ENCODE data around the gene CARMIL1. TPM values are rescaled to one million over a fixed set of nuclear protein-coding genes. Genes with fewer than 3 reads are reported as not detected.

Gene CARMIL1
- total and polyA plus RNA-seq, 2 of the 8 experiments (the other 6 are each of a cell fraction or from before 2014, with no cell fraction given), result 20.3 to 40.4 TPM

DNA sequence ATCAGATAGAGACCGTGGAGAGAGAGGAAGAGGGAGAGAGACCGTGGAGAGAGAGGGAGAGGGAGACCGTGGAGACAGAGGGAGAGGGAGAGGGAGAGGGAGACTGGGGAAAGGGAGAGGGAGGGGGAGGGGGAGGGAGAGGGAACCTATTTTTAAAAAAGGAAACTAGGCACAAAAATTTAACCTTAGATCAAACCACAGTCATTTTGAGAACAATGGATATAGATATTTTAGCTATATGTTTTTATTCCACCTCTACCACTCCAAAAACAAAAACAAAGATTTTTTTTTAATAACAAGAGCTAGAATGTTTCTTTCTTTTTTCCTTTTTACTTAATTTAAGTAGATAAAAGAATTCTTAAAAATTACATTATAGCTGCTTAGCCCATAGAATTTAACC lies 307.8 kb downstream of the CARMIL1 start:
- 71% methylated on average over 1 of the region's 3 CpGs; no CpG with 5 or more reads in 1 of the 2 experiments for WGBS, 2 experiments (ENCODE audit: extremely low coverage in 1 of 2, insufficient coverage in 1 of 2, insufficient read length in 1 of 2, insufficient replicate concordance in 2 of 2, low coverage in 1 of 2, low lambda C conversion rate in 2 of 2, missing lambda C conversion rate in 1 of 2)
- Histone ChIP-seq H2AK5ac (ENCODE audit: low read depth, low read length) (no peak overlapping the region), H3K27me3 (replicated peaks in 1 of 4; ENCODE audit: control insufficient read depth in 3 of 4, extremely low read depth in 1 of 4, insufficient read depth in 3 of 4, low read length in 3 of 4) (no peaks in the 10 kb centered on the region), H3K36me3 (ENCODE audit: control insufficient read depth in 2 of 4, insufficient read depth in 4 of 4, low read length in 3 of 4) (peaks cover 0 to 12% (median under 1%) of the 10 kb centered on the region in 4 experiments; a peak in 3 of 8 replicates), H3K23me2 (ENCODE audit: low read depth, low read length) (no peaks in the 10 kb centered on the region), H3K18ac (ENCODE audit: extremely low read depth, low read length) (no peak overlapping the region), H4K5ac (ENCODE audit: insufficient read length, low read depth, low read length) (no peak overlapping the region), H3K27ac (ENCODE audit: low read depth, low read length) (no peak overlapping the region), H2BK12ac (ENCODE audit: low read depth, low read length) (no peak overlapping the region), H4K8ac (ENCODE audit: extremely low read depth, insufficient read depth, low read length) (no peak overlapping the region), H3K4me1 (replicated peaks in 1 of 4; ENCODE audit: control insufficient read depth in 3 of 4, insufficient read depth in 4 of 4, low read length in 3 of 4) (no peaks in the 10 kb centered on the region), H3K9me3 (ENCODE audit: insufficient read depth in 2 of 2, low read depth in 1 of 2, low read length in 1 of 2) (peaks cover 0 to 5% of the 10 kb centered on the region in 2 experiments; a peak in 1 of 4 replicates), H2BK5ac (ENCODE audit: low read depth, low read length) (no peak overlapping the region), H2AFZ (ENCODE audit: low read length) (no peak overlapping the region), H3K14ac (ENCODE audit: insufficient read length) (no peak overlapping the region), H3K4ac (replicated peaks; ENCODE audit: insufficient read length, low read depth, low read length) (no peak overlapping the region), H2BK20ac (ENCODE audit: low read length) (no peak overlapping the region), H3K4me3 (ENCODE audit: extremely low read depth in 1 of 4, insufficient read depth in 2 of 4, low read depth in 3 of 4, low read length in 4 of 4) (no peak overlapping the region), H2BK15ac (ENCODE audit: low read length) (no peak overlapping the region), H3K9ac (replicated peaks in 1 of 4; ENCODE audit: extremely low read depth in 1 of 4, low read depth in 3 of 4, low read length in 3 of 4) (no peak overlapping the region), H3K56ac (replicated peaks; ENCODE audit: insufficient read length, low read depth, low read length) (no peak overlapping the region), H3K79me1 (ENCODE audit: low read depth, low read length) (no peaks in the 10 kb centered on the region), H3K23ac (ENCODE audit: insufficient read length) (no peak overlapping the region), H2BK120ac (replicated peaks; ENCODE audit: low read depth, low read length) (no peak overlapping the region), H4K91ac (replicated peaks; ENCODE audit: insufficient read length, low read length) (no peak overlapping the region), H3K79me2 (ENCODE audit: control insufficient read depth in 1 of 2, insufficient read depth in 2 of 2, low read length in 2 of 2) (no peaks in the 10 kb centered on the region), H3K4me2 (ENCODE audit: insufficient read depth in 1 of 2, low read depth in 2 of 2, low read length in 2 of 2) (no peak overlapping the region), H4K20me1 (replicated peaks in 1 of 2; ENCODE audit: control insufficient read depth in 1 of 2, insufficient read depth in 2 of 2, low read length in 2 of 2) (no peaks in the 10 kb centered on the region)
- FAIRE-seq, result no peak
- CTCF ChIA-PET (ENCODE audit: partially characterized antibody), result interaction anchor here (0.9 to 1.0 kb wide), 2 partner anchors 11 to 308 kb away, joined by 3 to 4 read pairs; partner anchors contain the start of gene CARMIL1
- no peak for DNase-seq (ENCODE audit: low read depth in 1 of 2, low spot score in 2 of 2)
- POLR2A ChIA-PET (ENCODE audit: partially characterized antibody), result no interaction called here
- TF ChIP-seq CHD1 (IDR thresholded peaks at IDR 0.05; ENCODE audit: low read depth, low read length), result no peak
- TF ChIP-seq CBX8 (IDR thresholded peaks at IDR 0.05; ENCODE audit: borderline replicate concordance, low read depth, low read length), result no peak
- no peak for TF ChIP-seq SUZ12 (IDR thresholded peaks at IDR 0.05; ENCODE audit: low read length)
- TF ChIP-seq, protein P1, sequence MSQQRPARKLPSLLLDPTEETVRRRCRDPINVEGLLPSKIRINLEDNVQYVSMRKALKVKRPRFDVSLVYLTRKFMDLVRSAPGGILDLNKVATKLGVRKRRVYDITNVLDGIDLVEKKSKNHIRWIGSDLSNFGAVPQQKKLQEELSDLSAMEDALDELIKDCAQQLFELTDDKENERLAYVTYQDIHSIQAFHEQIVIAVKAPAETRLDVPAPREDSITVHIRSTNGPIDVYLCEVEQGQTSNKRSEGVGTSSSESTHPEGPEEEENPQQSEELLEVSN (IDR thresholded peaks at IDR 0.05), result no peak
- TF ChIP-seq, protein P2, sequence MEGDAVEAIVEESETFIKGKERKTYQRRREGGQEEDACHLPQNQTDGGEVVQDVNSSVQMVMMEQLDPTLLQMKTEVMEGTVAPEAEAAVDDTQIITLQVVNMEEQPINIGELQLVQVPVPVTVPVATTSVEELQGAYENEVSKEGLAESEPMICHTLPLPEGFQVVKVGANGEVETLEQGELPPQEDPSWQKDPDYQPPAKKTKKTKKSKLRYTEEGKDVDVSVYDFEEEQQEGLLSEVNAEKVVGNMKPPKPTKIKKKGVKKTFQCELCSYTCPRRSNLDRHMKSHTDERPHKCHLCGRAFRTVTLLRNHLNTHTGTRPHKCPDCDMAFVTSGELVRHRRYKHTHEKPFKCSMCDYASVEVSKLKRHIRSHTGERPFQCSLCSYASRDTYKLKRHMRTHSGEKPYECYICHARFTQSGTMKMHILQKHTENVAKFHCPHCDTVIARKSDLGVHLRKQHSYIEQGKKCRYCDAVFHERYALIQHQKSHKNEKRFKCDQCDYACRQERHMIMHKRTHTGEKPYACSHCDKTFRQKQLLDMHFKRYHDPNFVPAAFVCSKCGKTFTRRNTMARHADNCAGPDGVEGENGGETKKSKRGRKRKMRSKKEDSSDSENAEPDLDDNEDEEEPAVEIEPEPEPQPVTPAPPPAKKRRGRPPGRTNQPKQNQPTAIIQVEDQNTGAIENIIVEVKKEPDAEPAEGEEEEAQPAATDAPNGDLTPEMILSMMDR (IDR thresholded peaks at IDR 0.05; ENCODE audit: control extremely low read depth in 1 of 3, insufficient read depth in 1 of 3, low read depth in 1 of 3, low read length in 3 of 3), result no peak
- TF ChIP-seq BACH1 (IDR thresholded peaks at IDR 0.05; ENCODE audit: low read length), result no peak
- TF ChIP-seq KDM1A (IDR thresholded peaks at IDR 0.05; ENCODE audit: borderline replicate concordance, low read length), result no peak
- no peak for TF ChIP-seq RFX5 (IDR thresholded peaks at IDR 0.05; ENCODE audit: borderline replicate concordance, low read depth, low read length)
- no peak for TF ChIP-seq NRF1 (IDR thresholded peaks at IDR 0.05; ENCODE audit: low read depth, low read length)
- no peak for TF ChIP-seq HDAC6 (IDR thresholded peaks at IDR 0.05; ENCODE audit: low read depth, low read length)

Data from H1 (cell line).